AG04450 (cell line): ENCODE data around the gene ESPNL. TPM values are rescaled to one million over a fixed set of nuclear protein-coding genes. Genes with fewer than 3 reads are reported as not detected.
"Not testable (repeated sequence)": the region's sequence is repeated elsewhere in the genome, so short reads cannot be mapped to it uniquely, and the experiment has no call there.

ENCODE experiments used
- CTCF ChIA-PET: fragments of 300-600, 350-600 bp; formaldehyde crosslinking; extraction: SDS; loops from one replicate; lab custom pipeline; 2022; ENCODE audit warnings: antibody characterized with exemption, inconsistent platforms; lab: Charles Lee
- POLR2A ChIA-PET: fragments of 350-600 bp; formaldehyde crosslinking; extraction: SDS; loops from one replicate; lab custom pipeline; 2021; ENCODE audit warnings: antibody characterized with exemption, inconsistent platforms; lab: Yijun Ruan, JAX
- DNase-seq: peaks from one replicate; pipeline ENCODE4 v3.0.0-alpha.2; 2011; ENCODE audit warnings: low read depth, low spot score
- H3K27ac ChIP-seq: one replicate; pipeline ENCODE4 v1.5.1; 2012; ENCODE audit warnings: low read depth, low read length, control low read depth
- H3K27me3 ChIP-seq: one replicate; pipeline ENCODE4 v1.6.0; 2012; ENCODE audit warnings: low read length; ENCODE audit not compliant: control insufficient read depth, insufficient read depth
- H3K4me3 ChIP-seq: 2 replicates; pipeline ENCODE4 v1.5.1; 2011; ENCODE audit warnings: mild to moderate bottlenecking, low read depth, low read length, control low read depth
- H3K9me3 ChIP-seq: 2 replicates; pipeline ENCODE4 v1.5.1; 2012; ENCODE audit warnings: low read length; ENCODE audit not compliant: control insufficient read depth, insufficient read depth
- CTCF ChIP-seq: IDR thresholded peaks from 2 replicates; pipeline ENCODE4 v1.5.1; 2011; ENCODE audit warnings: low read depth, low read length, control low read depth, inconsistent platforms
- polyA plus RNA-seq: library from polyadenylated mRNA; depleted of rRNA; stranded (reverse); fragments of >200 nt; gene quantifications from 2 replicates; pipeline ENCODE4 v1.2.3, GENCODE V29; 2011

ESPNL gene
- polyA plus RNA-seq, 1 experiment: 1.0 TPM

GRCh38 chr2:238108423-238109183, 8.5 kb downstream of the ESPNL start:
- Histone ChIP-seq H3K9me3 (peaks cover 2% of the 10 kb centered on the region; the same call in 1 of the 2 replicates), H3K27me3 (peaks cover 4% of the 10 kb centered on the region), H3K27ac (no peak overlapping the region), H3K4me3 (no peak overlapping the region)
- TF ChIP-seq CTCF: no peak
- POLR2A ChIA-PET: no interaction called here
- no peak for DNase-seq
- CTCF ChIA-PET: interaction anchor here (0.6 to 0.9 kb wide), 3 partner anchors 63 to 155 kb away, joined by 3 to 10 read pairs (median 3); no protein-coding TSS in a partner anchor

DNA sequence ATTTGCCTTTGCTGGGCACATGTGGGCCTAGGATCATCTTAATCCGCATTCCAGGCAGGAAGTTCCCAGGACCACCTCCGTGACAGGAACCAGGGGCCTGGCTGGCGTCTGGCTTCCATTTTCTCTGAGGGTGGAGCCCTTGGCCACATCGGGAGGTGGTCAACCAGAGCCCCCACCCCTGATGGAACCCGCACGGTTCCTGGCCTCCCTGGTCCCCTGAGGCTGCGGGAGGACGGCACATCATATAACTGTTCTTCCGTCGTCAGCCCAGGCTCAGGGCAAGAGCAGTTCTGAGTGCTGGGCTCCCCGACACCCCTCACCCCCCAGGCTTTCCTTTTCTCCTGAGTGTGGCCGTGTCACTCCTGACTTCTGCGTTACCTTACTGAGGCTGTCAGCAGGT, 13.5 kb downstream of the ESPNL start:
- CTCF ChIA-PET: interaction anchor here (0.5 kb wide), 1 partner anchor 206 kb away, joined by 4 read pairs; no protein-coding TSS in a partner anchor
- no peak overlapping the region for H3K27ac ChIP-seq
- DNase-seq: no peak
- H3K4me3 ChIP-seq: no peak overlapping the region
- H3K9me3 ChIP-seq: peaks cover 16% of the 10 kb centered on the region; the same call in 1 of the 2 replicates
- POLR2A ChIA-PET: no interaction called here
- TF ChIP-seq CTCF: no peak
- H3K27me3 ChIP-seq: peaks cover 2% of the 10 kb centered on the region

- TF ChIP-seq CTCF: no peak
- CTCF ChIA-PET: no interaction called here
- no peak for DNase-seq
- POLR2A ChIA-PET: no interaction called here
- no peak overlapping the region for H3K4me3 ChIP-seq
- H3K9me3 ChIP-seq: peaks cover 16% of the 10 kb centered on the region; the same call in 1 of the 2 replicates
- no peak overlapping the region for H3K27ac ChIP-seq
- peaks cover 2% of the 10 kb centered on the region for H3K27me3 ChIP-seq
Observed at GRCh38 chr2:238114331-238114841, 14.2 kb downstream of the ESPNL start.

DNA sequence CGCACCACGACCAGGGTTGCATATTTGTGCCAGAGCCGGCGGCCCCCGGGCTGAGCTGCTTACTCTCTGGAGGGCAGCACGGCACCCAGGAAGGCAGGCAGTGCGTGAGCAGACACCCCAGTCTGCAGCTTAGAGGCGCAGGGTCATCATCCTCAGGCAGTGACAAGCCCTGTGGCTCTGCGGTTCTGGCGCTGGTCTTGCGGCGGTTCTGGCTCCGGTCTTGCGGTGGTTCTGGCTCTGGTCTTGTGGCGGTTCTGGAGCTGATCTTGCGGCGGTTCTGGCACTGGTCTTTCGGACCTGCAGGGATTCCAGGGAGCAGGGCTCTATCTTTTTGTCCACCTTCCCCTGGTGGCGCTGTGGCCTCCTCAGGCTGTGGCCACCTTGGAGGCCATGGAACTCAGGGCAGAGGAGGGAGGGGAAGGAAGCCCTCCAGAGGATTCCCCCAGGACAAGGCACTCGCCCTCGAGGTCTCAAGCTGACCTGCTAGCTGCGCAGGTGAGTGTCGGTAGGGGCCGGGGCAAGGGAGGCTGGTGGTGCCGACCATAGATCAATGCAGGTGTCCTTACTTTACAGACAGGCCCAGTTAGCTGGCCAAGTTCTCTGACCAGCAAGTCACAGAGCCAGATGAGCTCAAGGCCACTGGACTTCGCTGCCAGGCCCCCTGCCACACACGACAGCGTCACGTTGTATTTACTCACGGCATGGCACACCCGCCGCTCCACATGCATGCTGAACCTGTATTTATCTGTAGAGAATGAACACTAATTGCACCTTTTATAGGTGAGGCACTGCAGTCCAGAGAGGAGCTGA, 14.9 kb downstream of the ESPNL start:
- TF ChIP-seq CTCF: no peak
- DNase-seq: no peak
- ChIA-PET POLR2A (no interaction called here), CTCF (no interaction called here)
- H3K27me3 ChIP-seq: peaks cover 8% of the 10 kb centered on the region
- no peak overlapping the region for H3K4me3 ChIP-seq
- H3K27ac ChIP-seq: no peak overlapping the region
- peaks cover 16% of the 10 kb centered on the region; the same call in 1 of the 2 replicates for H3K9me3 ChIP-seq

DNA sequence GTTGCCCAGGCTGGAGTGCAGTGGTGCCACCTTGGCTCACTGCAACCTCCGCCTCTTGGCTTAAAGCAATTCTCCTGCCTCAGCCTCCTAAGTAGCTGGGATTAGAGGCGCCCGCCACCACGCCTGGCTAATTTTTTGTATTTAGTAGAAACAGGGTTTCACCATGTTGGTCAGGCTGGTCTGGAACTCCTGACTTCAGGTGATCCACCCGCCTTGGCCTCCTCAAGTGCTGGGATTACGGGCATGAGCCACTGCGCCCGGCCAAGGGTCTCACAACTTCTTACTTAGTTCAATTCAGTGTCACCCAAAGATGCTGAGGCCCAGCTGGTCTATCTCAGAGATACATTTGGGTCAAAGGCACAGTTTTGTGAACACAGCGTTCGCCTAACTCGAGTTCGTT, 15.6 kb downstream of the ESPNL start:
- CTCF ChIA-PET, H3K4me3 ChIP-seq, POLR2A ChIA-PET, H3K27ac ChIP-seq, DNase-seq: not testable (repeated sequence)
- Histone ChIP-seq H3K9me3 (peaks cover 16% of the 10 kb centered on the region; the same call in 1 of the 2 replicates), H3K27me3 (peaks cover 15% of the 10 kb centered on the region)
